ENCODE data around the gene NVL. TPM values are rescaled to one million over a fixed set of nuclear protein-coding genes. Genes with fewer than 3 reads are reported as not detected.
"Not testable (repeated sequence)": the region's sequence is repeated elsewhere in the genome, so short reads cannot be mapped to it uniquely, and the experiment has no call there.

Gene NVL
- total RNA-seq, 1 experiment from 2014 or later: 21.9 TPM

DNA sequence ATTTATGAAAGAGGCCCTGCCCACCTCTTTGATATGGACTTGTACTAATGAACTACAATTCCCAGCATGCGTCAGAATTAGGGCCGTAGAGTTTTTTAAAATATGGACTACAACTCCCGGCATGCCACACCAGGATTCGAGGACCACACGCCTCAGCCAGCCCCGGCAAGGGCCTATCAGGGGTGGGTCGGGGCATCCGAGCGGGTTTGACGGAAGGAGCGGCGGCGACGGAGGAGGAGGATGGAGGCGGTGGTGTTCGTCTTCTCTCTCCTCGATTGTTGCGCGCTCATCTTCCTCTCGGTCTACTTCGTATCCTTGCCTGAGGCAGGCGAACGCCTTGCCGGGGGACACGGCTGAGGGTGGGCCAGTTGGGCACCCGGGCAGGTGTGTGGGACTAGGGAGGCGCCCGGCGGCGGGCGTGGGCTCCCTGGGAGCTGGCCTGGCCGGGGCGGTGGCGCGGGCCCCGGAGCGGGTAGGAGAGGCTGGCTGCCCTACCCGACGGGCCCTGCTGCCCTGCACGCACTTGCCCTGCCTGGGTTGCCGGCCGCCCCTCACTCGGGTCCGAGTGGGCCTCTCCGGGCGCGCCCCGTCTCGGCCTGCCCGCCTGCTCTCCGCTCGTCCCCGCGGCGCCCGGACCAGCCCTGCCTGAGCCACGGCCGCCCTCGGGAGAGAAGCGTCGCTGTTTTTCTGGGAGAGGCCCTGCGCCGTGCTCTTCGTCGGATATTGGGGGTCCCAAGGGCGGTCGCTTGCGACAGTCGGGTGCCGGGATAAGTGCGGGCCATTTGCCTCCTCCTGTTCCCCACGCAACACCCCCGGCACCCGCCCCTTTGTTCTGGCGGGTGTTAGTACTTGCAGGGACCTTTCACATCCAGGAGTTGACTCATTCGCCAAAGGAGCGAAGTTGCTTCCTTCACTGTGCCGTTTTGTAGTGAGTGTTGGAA lies 27.0 kb upstream of the NVL start, which contains the start of gene CNIH4 (continued):
- TF ChIP-seq ZNF274 (IDR thresholded peaks at IDR 0.05; ENCODE audit: low read depth, low read length): no peak
- peak; percentile 83 for TF ChIP-seq SIN3A (IDR thresholded peaks at IDR 0.05; ENCODE audit: low read depth)
- TF ChIP-seq, protein P1, sequence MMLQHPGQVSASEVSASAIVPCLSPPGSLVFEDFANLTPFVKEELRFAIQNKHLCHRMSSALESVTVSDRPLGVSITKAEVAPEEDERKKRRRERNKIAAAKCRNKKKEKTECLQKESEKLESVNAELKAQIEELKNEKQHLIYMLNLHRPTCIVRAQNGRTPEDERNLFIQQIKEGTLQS (IDR thresholded peaks at IDR 0.05): no peak
- TF ChIP-seq EZH2phosphoT487 (IDR thresholded peaks at IDR 0.05; ENCODE audit: borderline replicate concordance): no peak
- peak; percentile 74 for TF ChIP-seq SP1 (IDR thresholded peaks at IDR 0.05; ENCODE audit: low read depth)

DNA sequence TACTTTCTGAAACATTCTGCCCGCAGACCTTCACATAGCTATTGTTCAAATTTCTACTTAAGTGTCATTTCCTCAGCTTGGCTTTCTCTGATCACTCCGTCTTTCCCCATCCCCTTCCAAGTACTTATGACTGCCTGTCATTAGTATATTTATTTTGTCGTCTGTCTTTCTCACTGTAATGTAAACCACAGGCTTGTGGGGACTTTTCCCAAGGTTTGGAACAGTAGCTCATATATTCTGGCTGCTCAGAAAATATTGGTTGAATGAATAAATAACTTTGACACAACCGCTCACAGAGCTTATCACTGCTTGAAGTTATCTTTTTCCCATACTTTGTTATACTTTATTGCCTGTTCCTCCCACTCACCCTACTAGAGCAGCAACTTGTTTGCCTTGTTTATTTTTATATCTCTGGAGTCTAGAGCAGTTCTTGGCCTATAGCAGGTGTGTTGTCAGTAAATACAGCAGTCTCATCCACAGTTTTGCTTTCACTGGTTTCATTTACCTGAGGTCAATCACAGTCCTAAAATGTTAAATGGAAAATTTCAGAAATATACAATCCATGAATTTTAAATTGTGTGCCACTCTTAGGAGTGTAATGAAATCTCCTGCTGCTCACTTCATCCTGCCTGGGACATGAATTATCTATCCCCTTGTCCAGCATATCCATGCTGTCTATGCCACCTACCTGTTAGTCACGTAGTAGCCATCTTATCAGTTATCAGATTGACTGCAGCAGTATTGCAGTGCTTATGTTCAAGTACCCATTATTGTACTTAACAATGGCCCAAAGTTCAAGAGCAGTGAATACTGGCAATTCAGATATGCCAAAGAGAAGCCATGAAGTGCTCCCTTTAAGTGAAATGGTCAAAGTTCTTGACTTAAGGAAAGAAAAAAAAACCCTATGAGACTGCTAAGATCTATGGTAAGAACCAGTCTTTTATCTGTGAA lies 24.3 kb upstream of the NVL start:
- peaks cover 21% of the 10 kb centered on the region for H3K79me2 ChIP-seq (ENCODE audit: insufficient read depth, low read length)
- peaks cover 4 to 9% of the 10 kb centered on the region in 2 experiments; a peak in 3 of 4 replicates for H3K4me1 ChIP-seq (ENCODE audit: control insufficient read depth in 1 of 2, insufficient read depth in 2 of 2, low read length in 2 of 2)
- intact Hi-C loops (cut with micrococcal nuclease): no loop called here
- DNase-seq (ENCODE audit: low read depth, low spot score) (no peak), ATAC-seq (no peak)
- ChIA-PET POLR2A (no interaction called here), RAD21 (ENCODE audit: low non-redundant PET in 1 of 2, low total read pairs in 2 of 2, uncharacterized antibody in 2 of 2, unreplicated experiment in 2 of 2) (interaction anchor here in 1 of 2 experiments (0.5 kb wide), 1 partner anchor 643 kb away, joined by 4 read pairs; no protein-coding TSS in a partner anchor), CTCF (no interaction called here)
- BruUV-seq (replicated peaks): no TSS peak
- no peaks in the 10 kb centered on the region for H3K9me3 ChIP-seq (ENCODE audit: control insufficient read depth in 1 of 2, insufficient read depth in 1 of 2, low read depth in 1 of 2, low read length in 2 of 2)
- H2AFZ ChIP-seq (ENCODE audit: low read depth, low read length, poor library complexity, severe bottlenecking): no peak overlapping the region
- H3K9me2 ChIP-seq (ENCODE audit: insufficient read depth): no peaks in the 10 kb centered on the region
- no peak overlapping the region for H3K9ac ChIP-seq (ENCODE audit: low read length)
- no peak overlapping the region for H3K4me3 ChIP-seq (replicated peaks in 1 of 2; ENCODE audit: low read depth in 1 of 2, low read length in 2 of 2)
- no peak overlapping the region for H3K4me2 ChIP-seq (ENCODE audit: low read length)
- H4K20me1 ChIP-seq (ENCODE audit: insufficient read depth): no peaks in the 10 kb centered on the region
- no peak for TF ChIP-seq POLR2AphosphoS5 (IDR thresholded peaks at IDR 0.05; ENCODE audit: low read depth, low read length)
- no peak for TF ChIP-seq TCF7L2 (IDR thresholded peaks at IDR 0.05; ENCODE audit: borderline replicate concordance, extremely low read depth, insufficient read depth, insufficient read length)
- no peak for TF ChIP-seq JUND (IDR thresholded peaks at IDR 0.05)
- no peak for TF ChIP-seq EZH2 (IDR thresholded peaks at IDR 0.05)
- TF ChIP-seq EGR1 (IDR thresholded peaks at IDR 0.05; ENCODE audit: low read depth): no peak
- TF ChIP-seq ZFX (IDR thresholded peaks at IDR 0.05): no peak
- H3K27ac ChIP-seq (ENCODE audit: low read depth, low read length): no peak overlapping the region
- H3K27me3 ChIP-seq (ENCODE audit: insufficient read depth, low read length): no peaks in the 10 kb centered on the region
- no peaks in the 10 kb centered on the region for H3K36me3 ChIP-seq (ENCODE audit: control insufficient read depth in 1 of 2, insufficient read depth in 2 of 2, low read length in 2 of 2)

DNA sequence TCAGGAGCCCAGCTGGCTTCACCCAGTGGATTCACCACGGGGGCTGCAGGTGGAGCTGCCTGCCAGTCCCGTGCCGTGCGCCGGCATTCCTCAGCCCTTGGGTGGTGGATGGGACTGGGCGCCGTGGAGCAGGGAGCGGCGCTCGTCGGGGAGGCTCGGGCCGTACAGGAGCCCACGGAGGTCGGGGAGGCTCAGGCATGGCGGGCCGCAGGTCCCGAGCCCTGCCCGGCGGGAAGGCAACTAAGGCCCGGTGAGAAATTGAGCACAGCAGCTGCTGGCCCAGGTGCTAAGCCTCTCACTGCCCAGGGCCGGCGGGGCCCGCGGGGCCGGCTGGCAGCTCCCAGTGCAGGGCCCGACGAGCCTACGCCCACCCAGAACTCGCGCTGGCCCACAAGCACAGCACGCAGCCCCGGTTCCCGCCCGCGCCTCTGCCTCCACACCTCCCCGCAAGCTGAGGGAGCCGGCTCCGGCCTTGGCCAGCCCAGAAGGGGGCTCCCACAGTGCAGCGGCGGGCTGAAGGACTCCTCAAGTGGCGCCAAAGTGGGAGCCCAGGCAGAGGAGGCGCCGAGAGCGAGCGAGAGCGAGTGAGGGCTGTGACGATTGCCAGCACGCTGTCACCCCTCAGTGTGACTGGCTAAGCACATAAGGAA lies 22.6 kb upstream of the NVL start:
- H2AFZ ChIP-seq (ENCODE audit: low read depth, low read length, poor library complexity, severe bottlenecking); BruUV-seq (replicated peaks); H3K79me2 ChIP-seq (ENCODE audit: insufficient read depth, low read length); H3K4me2 ChIP-seq (ENCODE audit: low read length); H3K4me1 ChIP-seq (ENCODE audit: control insufficient read depth in 1 of 2, insufficient read depth in 2 of 2, low read length in 2 of 2); POLR2A ChIA-PET; H3K4me3 ChIP-seq (replicated peaks in 1 of 2; ENCODE audit: low read depth in 1 of 2, low read length in 2 of 2); RAD21 ChIA-PET (ENCODE audit: low non-redundant PET in 1 of 2, low total read pairs in 2 of 2, uncharacterized antibody in 2 of 2, unreplicated experiment in 2 of 2); H3K9me2 ChIP-seq (ENCODE audit: insufficient read depth); H4K20me1 ChIP-seq (ENCODE audit: insufficient read depth); DNase-seq (ENCODE audit: low read depth, low spot score); H3K27ac ChIP-seq (ENCODE audit: low read depth, low read length); H3K36me3 ChIP-seq (ENCODE audit: control insufficient read depth in 1 of 2, insufficient read depth in 2 of 2, low read length in 2 of 2); H3K27me3 ChIP-seq (ENCODE audit: insufficient read depth, low read length); H3K9me3 ChIP-seq (ENCODE audit: control insufficient read depth in 1 of 2, insufficient read depth in 1 of 2, low read depth in 1 of 2, low read length in 2 of 2); H3K9ac ChIP-seq (ENCODE audit: low read length); CTCF ChIA-PET; intact Hi-C loops (cut with micrococcal nuclease); ATAC-seq: not testable (repeated sequence)

Measured in HCT116 (cell line).